Chondrocyte (in vitro differentiated cells): ENCODE results near the gene AP1S1. TPM values are rescaled to one million over a fixed set of nuclear protein-coding genes. Genes with fewer than 3 reads are reported as not detected.
A peak's percentile ranks its signal among the peaks of the same experiment; 100 is the strongest.

Experiments used
- DNase-seq: peaks from one replicate; pipeline ENCODE4 v3.0.0; 2021; ENCODE audit warnings: mixed read lengths, low spot score
- H3K27ac Mint-ChIP-seq: one replicate; pipeline ENCODE4 v1.8.0; 2021; ENCODE audit warnings: mild to moderate bottlenecking, moderate library complexity, mixed read lengths; ENCODE audit not compliant: unreplicated experiment
- H3K27me3 Mint-ChIP-seq: 2 replicates; pipeline ENCODE4 v1.8.0; 2021; ENCODE audit warnings: low read depth, mixed read lengths
- H3K36me3 Mint-ChIP-seq: 2 replicates; pipeline ENCODE4 v1.8.0; 2021; ENCODE audit warnings: low read depth, mixed read lengths
- H3K4me1 Mint-ChIP-seq: 2 replicates; pipeline ENCODE4 v1.8.0; 2021; ENCODE audit warnings: low read depth, mild to moderate bottlenecking, mixed read lengths
- H3K4me3 Mint-ChIP-seq: one replicate; pipeline ENCODE4 v1.8.0; 2021; ENCODE audit warnings: mild to moderate bottlenecking, moderate library complexity, mixed read lengths; ENCODE audit not compliant: unreplicated experiment
- H3K9me3 Mint-ChIP-seq: 2 replicates; pipeline ENCODE4 v1.8.0; 2021; ENCODE audit warnings: low read depth, mixed read lengths
- CTCF ChIP-seq: fragments of 200-600 bp; sonication (generic); IDR thresholded peaks from 2 replicates; pipeline ENCODE4 v1.5.0; 2021; ENCODE audit warnings: antibody characterized with exemption, mild to moderate bottlenecking, moderate library complexity
- total RNA-seq: library from RNA; stranded (reverse); gene quantifications from 3 replicates; pipeline ENCODE4 v1.2.1, GENCODE V29; 2021

The AP1S1 gene
- total RNA-seq, 1 donor from 2014 or later = 60.4 TPM

DNA sequence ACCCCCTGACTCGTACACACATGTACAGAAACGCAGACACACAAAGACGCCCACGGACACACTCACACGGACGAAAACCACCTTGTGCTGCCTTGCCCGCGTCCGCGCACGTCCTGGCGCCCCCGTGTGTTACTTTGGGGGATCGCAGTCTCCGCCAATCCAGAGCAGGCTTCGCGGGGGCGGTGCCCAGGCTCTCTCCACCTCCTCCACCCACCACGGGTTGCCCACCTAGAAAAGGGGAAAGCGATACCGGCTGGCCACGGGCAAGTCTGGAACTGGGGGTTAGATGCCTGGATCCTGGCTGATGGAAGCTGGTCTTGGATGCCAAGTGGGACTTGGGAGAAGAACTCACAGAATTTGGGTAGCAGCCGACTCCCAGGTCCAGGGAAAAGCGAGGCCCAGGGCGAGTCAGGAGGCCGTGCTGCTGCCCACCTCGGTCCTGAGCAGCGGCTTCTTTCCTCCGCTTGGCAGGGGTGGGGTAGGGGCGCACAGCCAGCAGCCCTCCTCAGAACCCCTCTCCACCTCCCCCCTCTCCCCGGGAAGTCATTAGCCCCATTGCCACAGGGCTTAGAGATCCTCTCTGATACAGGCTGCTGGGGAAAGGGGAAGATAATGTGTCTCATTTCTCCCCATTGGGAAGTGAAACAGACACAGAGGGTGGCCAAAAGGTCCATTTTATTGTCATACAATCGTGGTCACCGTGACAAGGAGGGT is 15.7 kb downstream of the AP1S1 start:
- no peak for DNase-seq
- Mint-ChIP-seq H3K4me3 (peak overlapping the region; percentile 15), H3K27me3 (peaks cover 73% of the 10 kb centered on the region), H3K4me1 (peaks cover 52% of the 10 kb centered on the region), H3K36me3 (peaks cover 2% of the 10 kb centered on the region), H3K27ac (no peak overlapping the region), H3K9me3 (no peaks in the 10 kb centered on the region)
- peak; percentile 88 for TF ChIP-seq CTCF

GRCh38 chr7:101170617-101171441 is 16.6 kb downstream of the AP1S1 start:
- peaks cover 44% of the 10 kb centered on the region for H3K4me1 Mint-ChIP-seq
- H3K9me3 Mint-ChIP-seq = no peaks in the 10 kb centered on the region
- no peak overlapping the region for H3K4me3 Mint-ChIP-seq
- TF ChIP-seq CTCF = no peak
- peaks cover 78% of the 10 kb centered on the region for H3K27me3 Mint-ChIP-seq
- no peaks in the 10 kb centered on the region for H3K36me3 Mint-ChIP-seq
- no peak for DNase-seq
- H3K27ac Mint-ChIP-seq = no peak overlapping the region

GRCh38 chr7:101171442-101171837 is 17.2 kb downstream of the AP1S1 start:
- peak; percentile 54 for TF ChIP-seq CTCF
- no peaks in the 10 kb centered on the region for H3K9me3 Mint-ChIP-seq
- DNase-seq = no peak
- peaks cover 39% of the 10 kb centered on the region for H3K4me1 Mint-ChIP-seq
- H3K4me3 Mint-ChIP-seq = no peak overlapping the region
- H3K36me3 Mint-ChIP-seq = no peaks in the 10 kb centered on the region
- H3K27me3 Mint-ChIP-seq = peaks cover 77% of the 10 kb centered on the region
- H3K27ac Mint-ChIP-seq = no peak overlapping the region

DNA sequence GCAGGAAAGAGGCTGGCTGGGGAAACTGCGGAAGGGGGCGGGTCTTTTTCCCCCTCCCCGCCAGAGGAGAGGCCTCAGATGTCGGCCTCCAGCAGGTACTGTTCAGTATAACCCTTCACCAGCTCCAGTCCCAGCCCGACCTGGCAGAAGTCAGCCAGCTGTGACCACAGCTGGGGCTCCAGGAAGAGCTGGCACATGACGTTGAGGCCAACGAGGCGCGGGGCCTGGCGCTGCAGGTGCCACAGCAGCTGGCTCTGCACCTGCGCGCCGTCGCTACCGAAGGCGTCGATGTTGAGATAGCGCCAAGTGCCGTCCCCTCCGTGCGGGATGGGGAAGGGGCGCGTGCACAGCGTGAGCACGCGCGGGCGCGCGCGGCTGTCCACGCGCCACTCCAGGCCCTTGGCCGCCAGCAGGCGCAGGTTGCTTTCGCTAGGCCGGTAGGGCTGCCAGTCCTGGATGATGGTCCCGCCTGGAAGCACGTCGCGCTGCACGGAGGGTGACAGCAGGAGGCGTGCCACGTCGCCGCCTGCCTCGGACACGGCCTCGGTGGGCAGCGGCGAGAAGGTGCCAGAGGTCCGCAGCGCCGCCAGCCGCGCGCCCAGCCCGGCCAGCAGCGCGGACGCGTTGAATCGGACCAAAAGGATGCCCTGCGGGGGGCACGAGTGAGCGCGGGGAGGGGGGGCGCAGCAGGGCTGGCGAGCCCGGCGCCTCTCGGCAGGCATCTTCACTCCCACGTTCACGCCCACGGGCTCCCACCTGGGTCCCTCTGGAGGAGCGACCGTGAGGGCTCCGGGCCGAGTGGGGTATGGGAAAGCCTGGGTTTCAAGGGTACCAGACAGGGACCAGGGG is 18.0 kb downstream of the AP1S1 start:
- Mint-ChIP-seq H3K36me3 (no peaks in the 10 kb centered on the region), H3K4me1 (peaks cover 39% of the 10 kb centered on the region), H3K9me3 (no peaks in the 10 kb centered on the region), H3K27me3 (peaks cover 80% of the 10 kb centered on the region), H3K4me3 (no peak overlapping the region), H3K27ac (peak overlapping the region; percentile 36)
- TF ChIP-seq CTCF = peak; percentile 27
- no peak for DNase-seq
